Measurements from ENCODE around the gene PDZRN4. TPM values are rescaled to one million over a fixed set of nuclear protein-coding genes. Genes with fewer than 3 reads are reported as not detected.
"Not testable (repeated sequence)": the region's sequence is repeated elsewhere in the genome, so short reads cannot be mapped to it uniquely, and the experiment has no call there.

Gene PDZRN4
- total RNA-seq, 1 donor from 2014 or later = not detected

- H3K9me3 Mint-ChIP-seq; H3K4me1 Mint-ChIP-seq; intact Hi-C loops (cut with micrococcal nuclease); DNase-seq; H3K4me3 Mint-ChIP-seq; H3K36me3 Mint-ChIP-seq (ENCODE audit: low read depth); H3K27me3 Mint-ChIP-seq; H3K27ac Mint-ChIP-seq: not testable (repeated sequence)
Measured at GRCh38 chr12:41547071-41547470, 359.0 kb downstream of the PDZRN4 start.

GRCh38 chr12:41548926-41549325, 360.8 kb downstream of the PDZRN4 start:
- H3K27ac Mint-ChIP-seq = no peak overlapping the region
- no peaks in the 10 kb centered on the region for H3K36me3 Mint-ChIP-seq (ENCODE audit: low read depth)
- no peak overlapping the region for H3K4me3 Mint-ChIP-seq
- no peaks in the 10 kb centered on the region for H3K9me3 Mint-ChIP-seq
- intact Hi-C loops (cut with micrococcal nuclease) = no loop called here
- no peak for DNase-seq
- no peaks in the 10 kb centered on the region for H3K4me1 Mint-ChIP-seq
- no peaks in the 10 kb centered on the region for H3K27me3 Mint-ChIP-seq

- H3K27me3 Mint-ChIP-seq = no peaks in the 10 kb centered on the region
Measured at GRCh38 chr12:41552588-41552987, 364.5 kb downstream of the PDZRN4 start.

GRCh38 chr12:41556176-41556575, 368.1 kb downstream of the PDZRN4 start:
- H3K4me3 Mint-ChIP-seq = no peak overlapping the region
- no peaks in the 10 kb centered on the region for H3K36me3 Mint-ChIP-seq (ENCODE audit: low read depth)
- H3K27me3 Mint-ChIP-seq = no peaks in the 10 kb centered on the region
- intact Hi-C loops (cut with micrococcal nuclease) = no loop called here
- no peaks in the 10 kb centered on the region for H3K9me3 Mint-ChIP-seq
- no peak overlapping the region for H3K27ac Mint-ChIP-seq
- no peak for DNase-seq
- H3K4me1 Mint-ChIP-seq = no peaks in the 10 kb centered on the region

More at GRCh38 chr12:41552588-41552987, 364.5 kb downstream of the PDZRN4 start:
- H3K36me3 Mint-ChIP-seq (ENCODE audit: low read depth) = no peaks in the 10 kb centered on the region
- intact Hi-C loops (cut with micrococcal nuclease) = no loop called here
- no peaks in the 10 kb centered on the region for H3K9me3 Mint-ChIP-seq
- no peak overlapping the region for H3K27ac Mint-ChIP-seq
- no peak for DNase-seq
- no peak overlapping the region for H3K4me3 Mint-ChIP-seq
- no peaks in the 10 kb centered on the region for H3K4me1 Mint-ChIP-seq

GRCh38 chr12:41557344-41557743, 369.2 kb downstream of the PDZRN4 start:
- intact Hi-C loops (cut with micrococcal nuclease) = no loop called here
- Mint-ChIP-seq H3K36me3 (ENCODE audit: low read depth) (no peaks in the 10 kb centered on the region), H3K9me3 (no peaks in the 10 kb centered on the region), H3K4me3 (no peak overlapping the region), H3K4me1 (no peaks in the 10 kb centered on the region), H3K27ac (no peak overlapping the region), H3K27me3 (no peaks in the 10 kb centered on the region)
- no peak for DNase-seq

- intact Hi-C loops (cut with micrococcal nuclease) = no loop called here
- H3K4me3 Mint-ChIP-seq = no peak overlapping the region
- no peak for DNase-seq
Measured at GRCh38 chr12:41558671-41559070, 370.6 kb downstream of the PDZRN4 start.

GRCh38 chr12:41563051-41563450, 374.9 kb downstream of the PDZRN4 start:
- Mint-ChIP-seq H3K27me3 (no peaks in the 10 kb centered on the region), H3K27ac (no peak overlapping the region), H3K4me1 (no peaks in the 10 kb centered on the region), H3K9me3 (no peaks in the 10 kb centered on the region), H3K36me3 (ENCODE audit: low read depth) (no peaks in the 10 kb centered on the region), H3K4me3 (no peak overlapping the region)
- DNase-seq = no peak
- intact Hi-C loops (cut with micrococcal nuclease) = no loop called here

More at GRCh38 chr12:41558671-41559070, 370.6 kb downstream of the PDZRN4 start:
- Mint-ChIP-seq H3K4me1 (no peaks in the 10 kb centered on the region), H3K36me3 (ENCODE audit: low read depth) (no peaks in the 10 kb centered on the region), H3K9me3 (no peaks in the 10 kb centered on the region), H3K27me3 (no peaks in the 10 kb centered on the region), H3K27ac (no peak overlapping the region)

GRCh38 chr12:41564816-41565215, 376.7 kb downstream of the PDZRN4 start:
- Mint-ChIP-seq H3K27ac (no peak overlapping the region), H3K4me1 (no peaks in the 10 kb centered on the region), H3K36me3 (ENCODE audit: low read depth) (no peaks in the 10 kb centered on the region), H3K27me3 (no peaks in the 10 kb centered on the region), H3K9me3 (no peaks in the 10 kb centered on the region), H3K4me3 (no peak overlapping the region)
- intact Hi-C loops (cut with micrococcal nuclease) = no loop called here
- DNase-seq = no peak

GRCh38 chr12:41566703-41567102, 378.6 kb downstream of the PDZRN4 start:
- no peaks in the 10 kb centered on the region for H3K4me1 Mint-ChIP-seq
- DNase-seq = no peak
- intact Hi-C loops (cut with micrococcal nuclease) = no loop called here
- H3K9me3 Mint-ChIP-seq = no peaks in the 10 kb centered on the region
- H3K36me3 Mint-ChIP-seq (ENCODE audit: low read depth) = no peaks in the 10 kb centered on the region
- H3K27me3 Mint-ChIP-seq = no peaks in the 10 kb centered on the region
- no peak overlapping the region for H3K27ac Mint-ChIP-seq
- no peak overlapping the region for H3K4me3 Mint-ChIP-seq

- Mint-ChIP-seq H3K27ac (no peak overlapping the region), H3K36me3 (ENCODE audit: low read depth) (no peaks in the 10 kb centered on the region), H3K4me3 (no peak overlapping the region), H3K4me1 (no peaks in the 10 kb centered on the region), H3K27me3 (no peaks in the 10 kb centered on the region), H3K9me3 (no peaks in the 10 kb centered on the region)
- intact Hi-C loops (cut with micrococcal nuclease) = no loop called here
- no peak for DNase-seq
Measured at GRCh38 chr12:41573445-41573844, 385.3 kb downstream of the PDZRN4 start.

GRCh38 chr12:41576925-41577324, 388.8 kb downstream of the PDZRN4 start:
- H3K36me3 Mint-ChIP-seq (ENCODE audit: low read depth) = no peaks in the 10 kb centered on the region
- H3K4me3 Mint-ChIP-seq = no peak overlapping the region
- intact Hi-C loops (cut with micrococcal nuclease) = no loop called here
- no peaks in the 10 kb centered on the region for H3K9me3 Mint-ChIP-seq
- H3K27me3 Mint-ChIP-seq = no peaks in the 10 kb centered on the region
- no peak overlapping the region for H3K27ac Mint-ChIP-seq
- no peaks in the 10 kb centered on the region for H3K4me1 Mint-ChIP-seq
- DNase-seq = no peak

- intact Hi-C loops (cut with micrococcal nuclease) = no loop called here
Measured at GRCh38 chr12:41577995-41578394, 389.9 kb downstream of the PDZRN4 start.

GRCh38 chr12:41585784-41586183, 397.7 kb downstream of the PDZRN4 start:
- H3K36me3 Mint-ChIP-seq (ENCODE audit: low read depth) = no peaks in the 10 kb centered on the region
- H3K4me1 Mint-ChIP-seq = no peaks in the 10 kb centered on the region
- DNase-seq = no peak
- H3K27me3 Mint-ChIP-seq = no peaks in the 10 kb centered on the region
- no peaks in the 10 kb centered on the region for H3K9me3 Mint-ChIP-seq
- no peak overlapping the region for H3K27ac Mint-ChIP-seq
- intact Hi-C loops (cut with micrococcal nuclease) = no loop called here
- no peak overlapping the region for H3K4me3 Mint-ChIP-seq

More at GRCh38 chr12:41577995-41578394, 389.9 kb downstream of the PDZRN4 start:
- H3K9me3 Mint-ChIP-seq = no peaks in the 10 kb centered on the region
- DNase-seq = no peak
- H3K27me3 Mint-ChIP-seq = no peaks in the 10 kb centered on the region
- H3K27ac Mint-ChIP-seq = no peak overlapping the region
- H3K4me3 Mint-ChIP-seq = no peak overlapping the region
- H3K36me3 Mint-ChIP-seq (ENCODE audit: low read depth) = no peaks in the 10 kb centered on the region
- no peaks in the 10 kb centered on the region for H3K4me1 Mint-ChIP-seq

- Mint-ChIP-seq H3K36me3 (ENCODE audit: low read depth) (no peaks in the 10 kb centered on the region), H3K4me1 (no peaks in the 10 kb centered on the region), H3K4me3 (no peak overlapping the region), H3K9me3 (no peaks in the 10 kb centered on the region), H3K27ac (no peak overlapping the region), H3K27me3 (no peaks in the 10 kb centered on the region)
- intact Hi-C loops (cut with micrococcal nuclease) = no loop called here
- DNase-seq = no peak
Measured at GRCh38 chr12:41587574-41587973, 399.5 kb downstream of the PDZRN4 start.

- Mint-ChIP-seq H3K36me3 (ENCODE audit: low read depth) (no peaks in the 10 kb centered on the region), H3K4me1 (no peaks in the 10 kb centered on the region), H3K27me3 (no peaks in the 10 kb centered on the region), H3K4me3 (no peak overlapping the region), H3K27ac (no peak overlapping the region), H3K9me3 (no peaks in the 10 kb centered on the region)
- DNase-seq = no peak
- intact Hi-C loops (cut with micrococcal nuclease) = no loop called here
Measured at GRCh38 chr12:41589878-41590277, 401.8 kb downstream of the PDZRN4 start.

Data from activated CD4-positive, alpha-beta T cell treated with anti-CD3 and anti-CD28 coated beads, Interleukin-2, amount 10 ng/mL, durations not matched to agents 24 days and 14 days (primary cell).